OCI-LY3 (cell line): ENCODE data around the gene OPCML.

ENCODE experiments used
- H2AFZ ChIP-seq: fragments of 200-600, 300-600 bp; shearing (Covaris generic); 2 replicates; pipeline ENCODE4 v1.6.0; 2014; ENCODE audit warnings: antibody characterized with exemption, low read depth, low read length
- H3K27ac ChIP-seq: fragments of 200-600, 300-600 bp; sonication (generic); 2 replicates; pipeline ENCODE4 v1.5.1; 2014; ENCODE audit warnings: mild to moderate bottlenecking, low read length, moderate library complexity, mixed read lengths
- H3K27me3 ChIP-seq: fragments of 200-600, 300-600 bp; sonication (generic); 2 replicates; pipeline ENCODE4 v1.6.1; 2014; ENCODE audit warnings: low read depth, low read length, mixed read lengths
- H3K36me3 ChIP-seq: fragments of 200-600, 300-600 bp; sonication (generic); replicated peaks from 2 replicates; pipeline ENCODE3; 2014; ENCODE audit warnings: low read depth, low read length, mixed read lengths
- H3K4me1 ChIP-seq: fragments of 300-600, 200-600 bp; sonication (generic); 2 replicates; pipeline ENCODE4 v1.6.1; 2014; ENCODE audit warnings: low read length, mixed read lengths
- H3K4me2 ChIP-seq: fragments of 200-600, 300-600 bp; sonication (generic); 2 replicates; pipeline ENCODE4 v1.6.1; 2014; ENCODE audit warnings: low read length, mixed read lengths
- H3K4me3 ChIP-seq: fragments of 300-600, 200-600 bp; sonication (generic); 2 replicates; pipeline ENCODE4 v1.5.1; 2014; ENCODE audit warnings: antibody characterized with exemption, mild to moderate bottlenecking, low read length, moderate library complexity
- H3K79me2 ChIP-seq: fragments of 300-600, 200-600 bp; shearing (Covaris generic); 2 replicates; pipeline ENCODE4 v1.6.1; 2014; ENCODE audit warnings: mild to moderate bottlenecking, low read length, mixed read lengths
- H3K9ac ChIP-seq: fragments of 300-600, 200-600 bp; shearing (Covaris generic); 2 replicates; pipeline ENCODE4 v1.6.0; 2014; ENCODE audit warnings: mild to moderate bottlenecking, low read length, moderate library complexity
- H3K9me3 ChIP-seq: fragments of 200-600, 300-600 bp; shearing (Covaris generic); 2 replicates; pipeline ENCODE4 v1.6.1; 2014; ENCODE audit warnings: low read length, mixed read lengths; ENCODE audit not compliant: insufficient read depth
- H4K20me1 ChIP-seq: fragments of 200-600, 300-600 bp; sonication (generic); 2 replicates; pipeline ENCODE4 v1.6.1; 2016; ENCODE audit warnings: low read length, mixed read lengths; ENCODE audit not compliant: insufficient read depth
- CTCF ChIP-seq: fragments of 200-600, 300-600 bp; sonication (generic); IDR thresholded peaks from 2 replicates; pipeline ENCODE4 v1.5.1; 2014; ENCODE audit warnings: antibody characterized with exemption, low read length, low read depth
- EZH2phosphoT487 ChIP-seq: fragments of 200-600 bp; shearing (Covaris generic); IDR thresholded peaks from 2 replicates; pipeline ENCODE4 v1.6.1; 2018; ENCODE audit warnings: antibody characterized with exemption, mixed run types, low read depth

OPCML gene

DNA sequence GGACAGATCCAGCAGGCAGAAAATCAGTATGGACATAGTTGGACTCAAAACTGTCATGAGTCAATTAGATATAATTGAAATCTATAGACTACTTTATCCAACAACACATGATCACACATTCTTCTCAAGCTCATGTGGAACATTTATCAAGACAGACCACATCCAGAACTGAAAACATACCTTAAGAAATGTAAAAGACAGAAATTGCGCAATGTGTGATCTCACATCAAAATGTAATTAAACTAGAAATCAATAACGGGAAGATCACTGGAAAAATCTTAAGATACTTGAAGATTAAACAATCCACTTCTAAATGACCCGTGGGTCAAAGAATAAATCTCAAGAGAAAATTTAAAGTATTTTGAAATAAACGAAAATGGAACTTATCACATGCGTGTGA, 435.3 kb downstream of the OPCML start:
- H3K27ac ChIP-seq: no peak overlapping the region
- no peak for TF ChIP-seq EZH2phosphoT487
- TF ChIP-seq CTCF: no peak
- H3K4me1 ChIP-seq: no peaks in the 10 kb centered on the region
- no peaks in the 10 kb centered on the region for H3K79me2 ChIP-seq
- no peaks in the 10 kb centered on the region for H4K20me1 ChIP-seq
- no peak overlapping the region for H2AFZ ChIP-seq
- no peaks in the 10 kb centered on the region for H3K36me3 ChIP-seq
- no peaks in the 10 kb centered on the region for H3K27me3 ChIP-seq
- no peak overlapping the region for H3K9ac ChIP-seq
- H3K4me3 ChIP-seq: no peak overlapping the region
- no peak overlapping the region for H3K4me2 ChIP-seq
- H3K9me3 ChIP-seq: no peaks in the 10 kb centered on the region

DNA sequence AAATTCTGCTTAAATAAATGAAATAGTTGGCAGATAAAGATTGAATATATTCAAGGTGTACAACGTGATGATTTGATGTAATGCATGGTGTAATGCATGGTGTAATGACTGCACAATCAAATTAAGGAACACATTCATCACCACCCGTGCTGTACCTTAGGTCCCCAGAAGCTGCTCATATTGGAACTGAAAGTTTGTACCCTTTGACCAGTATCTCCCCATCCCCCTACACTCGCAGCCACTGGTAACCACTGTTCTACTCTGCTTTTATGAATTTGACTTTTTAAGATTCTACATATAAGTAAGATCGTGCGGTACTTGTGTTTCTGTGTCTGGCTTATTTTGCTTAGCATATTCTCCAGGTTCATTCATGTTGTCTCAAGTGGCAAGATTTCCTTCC, 445.8 kb downstream of the OPCML start:
- no peaks in the 10 kb centered on the region for H3K4me1 ChIP-seq
- H3K27ac ChIP-seq: no peak overlapping the region
- no peaks in the 10 kb centered on the region for H3K79me2 ChIP-seq
- H3K36me3 ChIP-seq: no peaks in the 10 kb centered on the region
- H4K20me1 ChIP-seq: no peaks in the 10 kb centered on the region
- no peak overlapping the region for H2AFZ ChIP-seq
- H3K4me2 ChIP-seq: no peak overlapping the region
- H3K9ac ChIP-seq: no peak overlapping the region
- H3K27me3 ChIP-seq: no peaks in the 10 kb centered on the region
- H3K4me3 ChIP-seq: no peak overlapping the region
- TF ChIP-seq CTCF (no peak), EZH2phosphoT487 (no peak)
- H3K9me3 ChIP-seq: no peaks in the 10 kb centered on the region

- peaks cover 3% of the 10 kb centered on the region; the same call in 1 of the 2 replicates for H3K27me3 ChIP-seq
These were observed 449.3 kb downstream of the OPCML start for GRCh38 chr11:133082841-133083488.

DNA sequence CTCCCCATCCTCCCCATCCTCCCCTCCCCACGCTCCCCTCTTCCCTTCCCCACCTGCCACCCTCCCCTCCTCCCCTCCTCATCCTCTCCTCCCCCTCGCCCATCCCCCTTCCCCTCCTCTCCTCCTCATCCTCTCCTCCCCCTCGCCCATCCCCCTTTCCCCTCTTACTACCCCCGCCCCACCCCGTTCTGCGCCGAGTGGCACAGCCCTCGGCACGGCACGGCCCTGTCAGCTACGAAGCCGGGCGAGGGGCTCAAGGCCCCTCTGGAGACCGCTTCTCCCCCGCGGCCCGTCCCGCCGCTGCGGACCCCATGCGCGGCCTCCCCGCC, 449.9 kb downstream of the OPCML start:
- peaks cover 3% of the 10 kb centered on the region; the same call in 1 of the 2 replicates for H3K27me3 ChIP-seq
- TF ChIP-seq CTCF: no peak
- no peak for TF ChIP-seq EZH2phosphoT487
- no peak overlapping the region for H3K4me2 ChIP-seq
- no peak overlapping the region for H3K4me3 ChIP-seq
- no peak overlapping the region for H3K27ac ChIP-seq
- H4K20me1 ChIP-seq: no peaks in the 10 kb centered on the region
- no peak overlapping the region for H2AFZ ChIP-seq
- no peaks in the 10 kb centered on the region for H3K79me2 ChIP-seq
- no peaks in the 10 kb centered on the region for H3K36me3 ChIP-seq
- H3K4me1 ChIP-seq: no peaks in the 10 kb centered on the region
- H3K9ac ChIP-seq: no peak overlapping the region
- H3K9me3 ChIP-seq: no peaks in the 10 kb centered on the region

More at GRCh38 chr11:133082841-133083488, 449.3 kb downstream of the OPCML start:
- Histone ChIP-seq H4K20me1 (no peaks in the 10 kb centered on the region), H3K27ac (no peak overlapping the region), H3K9me3 (no peaks in the 10 kb centered on the region), H3K9ac (no peak overlapping the region), H2AFZ (no peak overlapping the region), H3K4me2 (no peak overlapping the region), H3K79me2 (no peaks in the 10 kb centered on the region), H3K36me3 (no peaks in the 10 kb centered on the region), H3K4me3 (no peak overlapping the region), H3K4me1 (no peaks in the 10 kb centered on the region)
- TF ChIP-seq CTCF: no peak
- TF ChIP-seq EZH2phosphoT487: no peak
